ENCODE results near the gene KRTAP10-2. TPM values are rescaled to one million over a fixed set of nuclear protein-coding genes. Genes with fewer than 3 reads are reported as not detected.

KRTAP10-2 gene
- total RNA-seq, 1 experiment from 2014 or later: not detected

DNA sequence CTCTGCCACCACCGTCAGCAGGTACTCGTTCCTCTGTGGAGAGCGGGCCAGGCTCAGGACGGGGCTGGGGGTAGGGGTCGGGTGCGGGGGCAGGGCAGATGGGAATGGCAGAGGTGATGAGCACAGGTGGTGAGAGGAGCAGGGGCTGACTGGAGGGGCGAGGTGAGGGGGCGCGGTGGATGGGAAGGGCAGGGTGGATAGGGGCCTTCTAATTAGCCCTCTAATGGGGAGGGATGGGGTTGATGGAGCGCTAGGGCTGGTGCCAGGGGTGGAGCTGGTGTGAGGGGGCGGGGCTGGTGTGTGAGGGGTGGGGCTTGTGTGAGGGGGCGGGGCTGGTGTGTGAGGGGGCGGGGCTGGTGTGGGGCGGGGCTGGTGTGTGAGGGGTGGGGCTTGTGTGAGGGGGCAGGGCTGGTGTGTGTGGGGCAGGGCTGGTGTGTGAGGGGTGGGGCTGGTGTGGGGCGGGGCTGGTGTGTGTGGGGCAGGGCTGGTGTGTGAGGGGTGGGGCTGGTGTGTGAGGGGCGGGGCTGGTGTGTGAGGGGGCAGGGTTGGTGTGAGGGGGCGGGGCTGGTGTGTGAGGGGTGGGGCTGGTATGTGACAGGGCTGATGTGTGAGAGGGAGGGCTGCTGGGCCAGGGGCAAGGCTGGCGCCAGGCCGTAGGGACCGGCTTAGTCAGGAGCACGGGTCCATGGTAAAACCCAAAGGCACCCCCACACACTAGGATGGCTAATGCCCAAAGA, 17.2 kb downstream of the KRTAP10-2 start:
- BruUV-seq (replicated peaks): no TSS peak

GRCh38 chr21:44533121-44533890, 18.0 kb downstream of the KRTAP10-2 start:
- ATAC-seq (0 out of 2 replicates have a peak, but pooled peaks have one; percentile 18), DNase-seq (ENCODE audit: low read depth, low spot score) (no peak)
- H4K20me1 ChIP-seq (ENCODE audit: insufficient read depth): no peaks in the 10 kb centered on the region
- no peaks in the 10 kb centered on the region for H3K36me3 ChIP-seq (ENCODE audit: control insufficient read depth in 1 of 2, insufficient read depth in 2 of 2, low read length in 2 of 2)
- no peak overlapping the region for H2AFZ ChIP-seq (ENCODE audit: low read depth, low read length, poor library complexity, severe bottlenecking)
- intact Hi-C loops (cut with micrococcal nuclease): no loop called here
- no peaks in the 10 kb centered on the region for H3K79me2 ChIP-seq (ENCODE audit: insufficient read depth, low read length)
- H3K4me2 ChIP-seq (ENCODE audit: low read length): no peak overlapping the region
- H3K4me3 ChIP-seq (replicated peaks in 1 of 2; ENCODE audit: low read depth in 1 of 2, low read length in 2 of 2): no peak overlapping the region
- no TSS peak for BruUV-seq (replicated peaks)
- H3K9ac ChIP-seq (ENCODE audit: low read length): no peak overlapping the region
- no peaks in the 10 kb centered on the region for H3K9me2 ChIP-seq (ENCODE audit: insufficient read depth)
- no peaks in the 10 kb centered on the region for H3K4me1 ChIP-seq (ENCODE audit: control insufficient read depth in 1 of 2, insufficient read depth in 2 of 2, low read length in 2 of 2)
- RAD21 ChIA-PET (ENCODE audit: low non-redundant PET in 1 of 2, low total read pairs in 2 of 2, uncharacterized antibody in 2 of 2, unreplicated experiment in 2 of 2): no interaction called here
- POLR2A ChIA-PET: no interaction called here
- no peaks in the 10 kb centered on the region for H3K27me3 ChIP-seq (ENCODE audit: insufficient read depth, low read length)
- H3K27ac ChIP-seq (ENCODE audit: low read depth, low read length): no peak overlapping the region
- CTCF ChIA-PET: no interaction called here
- no peaks in the 10 kb centered on the region for H3K9me3 ChIP-seq (ENCODE audit: control insufficient read depth in 1 of 2, insufficient read depth in 1 of 2, low read depth in 1 of 2, low read length in 2 of 2)
- no peak for TF ChIP-seq CEBPB (IDR thresholded peaks at IDR 0.05; ENCODE audit: low read depth)
- TF ChIP-seq POLR2AphosphoS5 (IDR thresholded peaks at IDR 0.05; ENCODE audit: low read depth, low read length): no peak

More for the DNA sequence above, 17.2 kb downstream of the KRTAP10-2 start:
- intact Hi-C loops (cut with micrococcal nuclease): no loop called here
- RAD21 ChIA-PET (ENCODE audit: low non-redundant PET in 1 of 2, low total read pairs in 2 of 2, uncharacterized antibody in 2 of 2, unreplicated experiment in 2 of 2): no interaction called here
- POLR2A ChIA-PET: no interaction called here
- TF ChIP-seq POLR2AphosphoS5 (IDR thresholded peaks at IDR 0.05; ENCODE audit: low read depth, low read length) (no peak), RAD21 (IDR thresholded peaks at IDR 0.05; ENCODE audit: low read depth) (no peak), EZH2 (IDR thresholded peaks at IDR 0.05) (no peak), EGR1 (IDR thresholded peaks at IDR 0.05; ENCODE audit: low read depth) (no peak)
- DNase-seq (ENCODE audit: low read depth, low spot score) (peak; percentile 4), ATAC-seq (peak; percentile 56)
- H3K4me2 ChIP-seq (ENCODE audit: low read length): no peak overlapping the region
- H3K27ac ChIP-seq (ENCODE audit: low read depth, low read length): no peak overlapping the region
- no peaks in the 10 kb centered on the region for H3K36me3 ChIP-seq (ENCODE audit: control insufficient read depth in 1 of 2, insufficient read depth in 2 of 2, low read length in 2 of 2)
- CTCF ChIA-PET: no interaction called here
- H2AFZ ChIP-seq (ENCODE audit: low read depth, low read length, poor library complexity, severe bottlenecking): no peak overlapping the region
- H3K79me2 ChIP-seq (ENCODE audit: insufficient read depth, low read length): no peaks in the 10 kb centered on the region
- no peaks in the 10 kb centered on the region for H4K20me1 ChIP-seq (ENCODE audit: insufficient read depth)
- H3K4me1 ChIP-seq (ENCODE audit: control insufficient read depth in 1 of 2, insufficient read depth in 2 of 2, low read length in 2 of 2): no peaks in the 10 kb centered on the region
- H3K9me3 ChIP-seq (ENCODE audit: control insufficient read depth in 1 of 2, insufficient read depth in 1 of 2, low read depth in 1 of 2, low read length in 2 of 2): no peaks in the 10 kb centered on the region
- no peak overlapping the region for H3K9ac ChIP-seq (ENCODE audit: low read length)
- no peaks in the 10 kb centered on the region for H3K27me3 ChIP-seq (ENCODE audit: insufficient read depth, low read length)
- H3K9me2 ChIP-seq (ENCODE audit: insufficient read depth): no peaks in the 10 kb centered on the region
- no peak overlapping the region for H3K4me3 ChIP-seq (replicated peaks in 1 of 2; ENCODE audit: low read depth in 1 of 2, low read length in 2 of 2)

Measured in HCT116 (cell line).